HPDE6-E6E7 (cell line): ENCODE data around the gene SUGCT.

Experiments used
- DNase-seq: peaks from one replicate; pipeline ENCODE4 v3.0.0; 2011; ENCODE audit warnings: missing footprints; ENCODE audit errors: extremely low spot score

Gene SUGCT

GRCh38 chr7:40907286-40907685 lies 772.5 kb downstream of the SUGCT start:
- no peak for DNase-seq

GRCh38 chr7:40909346-40909980 lies 774.7 kb downstream of the SUGCT start:
- no peak for DNase-seq
